ENCODE data around the gene TP53.

Gene TP53

GRCh38 chr17:7687072-7687907 is at the start of gene TP53:
Gene TP53 (minus strand): TSS chr17:7687490. CDS start chr17:7676594, 10,896 bp downstream.
- peak; percentile 69 for DNase-seq (ENCODE audit: low read depth)

- DNase-seq (ENCODE audit: low read depth), result no peak
These were observed 45.8 kb upstream of the TP53 start for GRCh38 chr17:7732981-7733539.

- DNase-seq (ENCODE audit: low read depth), result no peak
These were observed 42.5 kb upstream of the TP53 start for GRCh38 chr17:7729816-7730215.

- DNase-seq (ENCODE audit: low read depth), result no peak
These were observed 40.6 kb upstream of the TP53 start for GRCh38 chr17:7727886-7728285.

GRCh38 chr17:7721612-7722011 is 34.3 kb upstream of the TP53 start:
- no peak for DNase-seq (ENCODE audit: low read depth)

GRCh38 chr17:7720125-7720524 is 32.8 kb upstream of the TP53 start:
- DNase-seq (ENCODE audit: low read depth), result no peak

- DNase-seq (ENCODE audit: low read depth), result no peak
These were observed 32.4 kb upstream of the TP53 start for GRCh38 chr17:7719661-7720060.

- no peak for DNase-seq (ENCODE audit: low read depth)
These were observed 30.6 kb upstream of the TP53 start for GRCh38 chr17:7717756-7718350.

- DNase-seq (ENCODE audit: low read depth), result peak; percentile 44
These were observed 29.8 kb upstream of the TP53 start, which contains the start of gene DNAH2 for GRCh38 chr17:7716901-7717755. Gene DNAH2 (plus strand): TSS chr17:7717744. CDS start chr17:7719735, 1,991 bp downstream.

- no peak for DNase-seq (ENCODE audit: low read depth)
These were observed 28.9 kb upstream of the TP53 start for GRCh38 chr17:7715936-7716886.

- DNase-seq (ENCODE audit: low read depth), result no peak
These were observed 27.7 kb upstream of the TP53 start for GRCh38 chr17:7714721-7715594.

GRCh38 chr17:7713782-7714181 is 26.5 kb upstream of the TP53 start:
- DNase-seq (ENCODE audit: low read depth), result no peak

GRCh38 chr17:7712111-7712771 is 25.0 kb upstream of the TP53 start:
- DNase-seq (ENCODE audit: low read depth), result no peak

- DNase-seq (ENCODE audit: low read depth), result no peak
These were observed 23.9 kb upstream of the TP53 start for GRCh38 chr17:7711051-7711755.

GRCh38 chr17:7710301-7710700 is 23.0 kb upstream of the TP53 start:
- no peak for DNase-seq (ENCODE audit: low read depth)

- no peak for DNase-seq (ENCODE audit: low read depth)
These were observed 21.7 kb upstream of the TP53 start for GRCh38 chr17:7709031-7709430.

GRCh38 chr17:7707858-7708750 is 20.8 kb upstream of the TP53 start:
- DNase-seq (ENCODE audit: low read depth), result no peak

- no peak for DNase-seq (ENCODE audit: low read depth)
These were observed 20.2 kb upstream of the TP53 start for GRCh38 chr17:7707446-7707845.

Measured in non-pigmented ciliary epithelial cell (primary cell).